H1 (cell line): ENCODE data around the gene SNX21. TPM values are rescaled to one million over a fixed set of nuclear protein-coding genes. Genes with fewer than 3 reads are reported as not detected.

Experiments used
- CHD2 ChIP-seq: IDR thresholded peaks from 2 replicates; pipeline ENCODE4 v1.6.1; 2012; ENCODE audit warnings: low read length, improper control_type of control experiment
- HDAC6 ChIP-seq: IDR thresholded peaks from one replicate; pipeline ENCODE4 v1.7.1; 2012; ENCODE audit warnings: low read depth, mild to moderate bottlenecking, inconsistent platforms, low read length, moderate library complexity
- RNF2 ChIP-seq: fragments of 200-900, 300-1000 bp; sonication (generic); IDR thresholded peaks from 2 replicates; pipeline ENCODE4 v1.7.1; 2016; ENCODE audit warnings: borderline replicate concordance, low read depth, mild to moderate bottlenecking, antibody characterized with exemption, low read length; ENCODE audit not compliant: poor library complexity, severe bottlenecking; ENCODE audit errors: missing control alignments
- polyA plus RNA-seq, 7 experiments: library from polyadenylated mRNA; depleted of rRNA in 3 of 7; stranded (reverse) in 5 of 7; unstranded in 2 of 7; fragments of >200 nt in 5 of 7; fragments of 200-250 nt in 2 of 7; gene quantifications; 1 replicate in 5 of 7; 2 replicates in 1 of 7; 4 replicates in 1 of 7; pipeline versions ENCODE4 v1.2.1 to v1.2.3, GENCODE V29; 2011 to 2013; ENCODE audit warnings: missing spikeins in 2 of 7, mixed read lengths in 2 of 7
- total RNA-seq: library from RNA; stranded (reverse); fragmentation: NEBNext Ultra II Directional; extraction: Animal tissue kit (Norgen Biotek cat#: 25700); gene quantifications from 2 replicates; pipeline ENCODE4 v1.2.1, GENCODE V29; 2021
- TF ChIP-seq, protein P1 (sequence below): fragments of 300-600 bp; sonication (generic); IDR thresholded peaks from 2 replicates; pipeline ENCODE4 v1.7.1; 2012; ENCODE audit warnings: low read length, moderate library complexity, mild to moderate bottlenecking, inconsistent platforms; ENCODE audit not compliant: insufficient replicate concordance
- TF ChIP-seq, protein P2 (sequence below), 3 experiments: IDR thresholded peaks; 1 replicate in 2 of 3; 2 replicates in 1 of 3; pipeline versions ENCODE4 v1.5.1 to v1.6.1; 2011; ENCODE audit warnings: low read length in 3 of 3, mild to moderate bottlenecking in 3 of 3, inconsistent platforms in 2 of 3, low read depth in 1 of 3, moderate library complexity in 1 of 3; ENCODE audit not compliant: insufficient read depth in 1 of 3; ENCODE audit errors: control extremely low read depth in 1 of 3
- TF ChIP-seq, protein P3 (sequence below): IDR thresholded peaks from 2 replicates; pipeline ENCODE4 v1.6.1; 2012; ENCODE audit warnings: inconsistent platforms

Gene SNX21
- total and polyA plus RNA-seq, 2 of the 8 experiments (the other 6 are each of a cell fraction or from before 2014, with no cell fraction given) = 15.8 to 16.8 TPM

DNA sequence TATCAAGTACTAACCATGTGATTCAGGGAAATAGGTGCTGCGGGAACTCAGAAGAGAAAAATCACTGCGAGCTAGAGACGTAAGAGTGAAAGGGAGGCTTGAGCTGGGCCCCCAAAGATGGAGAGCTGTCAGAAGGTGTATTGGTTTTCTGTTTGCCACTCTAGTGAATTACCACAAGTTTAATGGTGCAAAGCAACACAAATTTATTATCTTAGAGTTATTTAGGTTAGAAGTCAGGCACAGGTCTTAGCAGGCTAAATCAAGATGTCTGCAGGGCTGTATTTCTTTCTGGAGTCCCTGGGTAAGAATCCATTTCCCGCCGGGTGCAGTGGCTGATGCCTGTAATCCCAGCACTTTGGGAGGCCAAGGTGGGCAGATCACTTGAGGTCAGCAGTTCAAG lies 26.3 kb downstream of the SNX21 start (continued):
- TF ChIP-seq, protein P1, sequence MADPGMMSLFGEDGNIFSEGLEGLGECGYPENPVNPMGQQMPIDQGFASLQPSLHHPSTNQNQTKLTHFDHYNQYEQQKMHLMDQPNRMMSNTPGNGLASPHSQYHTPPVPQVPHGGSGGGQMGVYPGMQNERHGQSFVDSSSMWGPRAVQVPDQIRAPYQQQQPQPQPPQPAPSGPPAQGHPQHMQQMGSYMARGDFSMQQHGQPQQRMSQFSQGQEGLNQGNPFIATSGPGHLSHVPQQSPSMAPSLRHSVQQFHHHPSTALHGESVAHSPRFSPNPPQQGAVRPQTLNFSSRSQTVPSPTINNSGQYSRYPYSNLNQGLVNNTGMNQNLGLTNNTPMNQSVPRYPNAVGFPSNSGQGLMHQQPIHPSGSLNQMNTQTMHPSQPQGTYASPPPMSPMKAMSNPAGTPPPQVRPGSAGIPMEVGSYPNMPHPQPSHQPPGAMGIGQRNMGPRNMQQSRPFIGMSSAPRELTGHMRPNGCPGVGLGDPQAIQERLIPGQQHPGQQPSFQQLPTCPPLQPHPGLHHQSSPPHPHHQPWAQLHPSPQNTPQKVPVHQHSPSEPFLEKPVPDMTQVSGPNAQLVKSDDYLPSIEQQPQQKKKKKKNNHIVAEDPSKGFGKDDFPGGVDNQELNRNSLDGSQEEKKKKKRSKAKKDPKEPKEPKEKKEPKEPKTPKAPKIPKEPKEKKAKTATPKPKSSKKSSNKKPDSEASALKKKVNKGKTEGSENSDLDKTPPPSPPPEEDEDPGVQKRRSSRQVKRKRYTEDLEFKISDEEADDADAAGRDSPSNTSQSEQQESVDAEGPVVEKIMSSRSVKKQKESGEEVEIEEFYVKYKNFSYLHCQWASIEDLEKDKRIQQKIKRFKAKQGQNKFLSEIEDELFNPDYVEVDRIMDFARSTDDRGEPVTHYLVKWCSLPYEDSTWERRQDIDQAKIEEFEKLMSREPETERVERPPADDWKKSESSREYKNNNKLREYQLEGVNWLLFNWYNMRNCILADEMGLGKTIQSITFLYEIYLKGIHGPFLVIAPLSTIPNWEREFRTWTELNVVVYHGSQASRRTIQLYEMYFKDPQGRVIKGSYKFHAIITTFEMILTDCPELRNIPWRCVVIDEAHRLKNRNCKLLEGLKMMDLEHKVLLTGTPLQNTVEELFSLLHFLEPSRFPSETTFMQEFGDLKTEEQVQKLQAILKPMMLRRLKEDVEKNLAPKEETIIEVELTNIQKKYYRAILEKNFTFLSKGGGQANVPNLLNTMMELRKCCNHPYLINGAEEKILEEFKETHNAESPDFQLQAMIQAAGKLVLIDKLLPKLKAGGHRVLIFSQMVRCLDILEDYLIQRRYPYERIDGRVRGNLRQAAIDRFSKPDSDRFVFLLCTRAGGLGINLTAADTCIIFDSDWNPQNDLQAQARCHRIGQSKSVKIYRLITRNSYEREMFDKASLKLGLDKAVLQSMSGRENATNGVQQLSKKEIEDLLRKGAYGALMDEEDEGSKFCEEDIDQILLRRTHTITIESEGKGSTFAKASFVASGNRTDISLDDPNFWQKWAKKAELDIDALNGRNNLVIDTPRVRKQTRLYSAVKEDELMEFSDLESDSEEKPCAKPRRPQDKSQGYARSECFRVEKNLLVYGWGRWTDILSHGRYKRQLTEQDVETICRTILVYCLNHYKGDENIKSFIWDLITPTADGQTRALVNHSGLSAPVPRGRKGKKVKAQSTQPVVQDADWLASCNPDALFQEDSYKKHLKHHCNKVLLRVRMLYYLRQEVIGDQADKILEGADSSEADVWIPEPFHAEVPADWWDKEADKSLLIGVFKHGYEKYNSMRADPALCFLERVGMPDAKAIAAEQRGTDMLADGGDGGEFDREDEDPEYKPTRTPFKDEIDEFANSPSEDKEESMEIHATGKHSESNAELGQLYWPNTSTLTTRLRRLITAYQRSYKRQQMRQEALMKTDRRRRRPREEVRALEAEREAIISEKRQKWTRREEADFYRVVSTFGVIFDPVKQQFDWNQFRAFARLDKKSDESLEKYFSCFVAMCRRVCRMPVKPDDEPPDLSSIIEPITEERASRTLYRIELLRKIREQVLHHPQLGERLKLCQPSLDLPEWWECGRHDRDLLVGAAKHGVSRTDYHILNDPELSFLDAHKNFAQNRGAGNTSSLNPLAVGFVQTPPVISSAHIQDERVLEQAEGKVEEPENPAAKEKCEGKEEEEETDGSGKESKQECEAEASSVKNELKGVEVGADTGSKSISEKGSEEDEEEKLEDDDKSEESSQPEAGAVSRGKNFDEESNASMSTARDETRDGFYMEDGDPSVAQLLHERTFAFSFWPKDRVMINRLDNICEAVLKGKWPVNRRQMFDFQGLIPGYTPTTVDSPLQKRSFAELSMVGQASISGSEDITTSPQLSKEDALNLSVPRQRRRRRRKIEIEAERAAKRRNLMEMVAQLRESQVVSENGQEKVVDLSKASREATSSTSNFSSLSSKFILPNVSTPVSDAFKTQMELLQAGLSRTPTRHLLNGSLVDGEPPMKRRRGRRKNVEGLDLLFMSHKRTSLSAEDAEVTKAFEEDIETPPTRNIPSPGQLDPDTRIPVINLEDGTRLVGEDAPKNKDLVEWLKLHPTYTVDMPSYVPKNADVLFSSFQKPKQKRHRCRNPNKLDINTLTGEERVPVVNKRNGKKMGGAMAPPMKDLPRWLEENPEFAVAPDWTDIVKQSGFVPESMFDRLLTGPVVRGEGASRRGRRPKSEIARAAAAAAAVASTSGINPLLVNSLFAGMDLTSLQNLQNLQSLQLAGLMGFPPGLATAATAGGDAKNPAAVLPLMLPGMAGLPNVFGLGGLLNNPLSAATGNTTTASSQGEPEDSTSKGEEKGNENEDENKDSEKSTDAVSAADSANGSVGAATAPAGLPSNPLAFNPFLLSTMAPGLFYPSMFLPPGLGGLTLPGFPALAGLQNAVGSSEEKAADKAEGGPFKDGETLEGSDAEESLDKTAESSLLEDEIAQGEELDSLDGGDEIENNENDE = no peak
- no peak for TF ChIP-seq CHD2
- TF ChIP-seq, protein P2, sequence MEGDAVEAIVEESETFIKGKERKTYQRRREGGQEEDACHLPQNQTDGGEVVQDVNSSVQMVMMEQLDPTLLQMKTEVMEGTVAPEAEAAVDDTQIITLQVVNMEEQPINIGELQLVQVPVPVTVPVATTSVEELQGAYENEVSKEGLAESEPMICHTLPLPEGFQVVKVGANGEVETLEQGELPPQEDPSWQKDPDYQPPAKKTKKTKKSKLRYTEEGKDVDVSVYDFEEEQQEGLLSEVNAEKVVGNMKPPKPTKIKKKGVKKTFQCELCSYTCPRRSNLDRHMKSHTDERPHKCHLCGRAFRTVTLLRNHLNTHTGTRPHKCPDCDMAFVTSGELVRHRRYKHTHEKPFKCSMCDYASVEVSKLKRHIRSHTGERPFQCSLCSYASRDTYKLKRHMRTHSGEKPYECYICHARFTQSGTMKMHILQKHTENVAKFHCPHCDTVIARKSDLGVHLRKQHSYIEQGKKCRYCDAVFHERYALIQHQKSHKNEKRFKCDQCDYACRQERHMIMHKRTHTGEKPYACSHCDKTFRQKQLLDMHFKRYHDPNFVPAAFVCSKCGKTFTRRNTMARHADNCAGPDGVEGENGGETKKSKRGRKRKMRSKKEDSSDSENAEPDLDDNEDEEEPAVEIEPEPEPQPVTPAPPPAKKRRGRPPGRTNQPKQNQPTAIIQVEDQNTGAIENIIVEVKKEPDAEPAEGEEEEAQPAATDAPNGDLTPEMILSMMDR (IDR thresholded peaks at IDR 0.05; ENCODE audit: control extremely low read depth in 1 of 3, insufficient read depth in 1 of 3, low read depth in 1 of 3, low read length in 3 of 3) = no peak
- TF ChIP-seq, protein P3, sequence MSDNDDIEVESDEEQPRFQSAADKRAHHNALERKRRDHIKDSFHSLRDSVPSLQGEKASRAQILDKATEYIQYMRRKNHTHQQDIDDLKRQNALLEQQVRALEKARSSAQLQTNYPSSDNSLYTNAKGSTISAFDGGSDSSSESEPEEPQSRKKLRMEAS = no peak
- no peak for TF ChIP-seq RNF2
- TF ChIP-seq HDAC6 = no peak
- TF ChIP-seq, all 59 proteins: peak for 0
